ENCODE results near the gene HPS4. TPM values are rescaled to one million over a fixed set of nuclear protein-coding genes. Genes with fewer than 3 reads are reported as not detected.

Gene HPS4
- total RNA-seq, 4 donors from 2014 or later, result 29.1 to 51.2 (median 37.2) TPM

DNA sequence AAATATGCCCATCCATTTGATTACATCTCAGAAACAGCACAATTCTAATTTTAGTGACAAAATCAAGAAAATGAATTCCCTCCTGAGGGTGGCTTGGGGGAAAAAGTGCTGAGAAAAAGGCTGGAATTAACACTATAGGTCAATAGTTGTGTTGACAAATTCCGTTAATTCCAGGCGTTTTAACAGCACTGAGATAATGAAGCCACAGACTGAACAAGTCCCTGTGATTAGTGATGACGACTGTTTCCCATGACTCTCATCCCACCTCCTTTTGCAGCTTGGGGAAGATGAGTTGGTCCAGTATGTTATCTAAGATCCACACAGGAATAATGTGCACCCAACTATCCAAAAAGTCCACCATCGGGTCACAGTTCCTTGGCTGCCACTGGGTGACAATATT is 12.9 kb upstream of the HPS4 start:
- Histone ChIP-seq H3K36me3 (peaks cover 0 to 90% (median 42%) of the 10 kb centered on the region in 4 donors), H3K27ac (no peak overlapping the region), H3K4me1 (no peaks in the 10 kb centered on the region), H3K27me3 (no peaks in the 10 kb centered on the region), H3K4me3 (no peak overlapping the region), H3K9me3 (no peaks in the 10 kb centered on the region)
- intact Hi-C loops (cut with DNase I; ENCODE audit: low total_unique reads), result no loop called here
- in situ Hi-C loops (cut with MboI; ENCODE audit: low pct_ligation_motif_present in 1 of 4, low pct_unique_long_range_greater_than_20kb in 1 of 4, low sequenced_read_pairs in 3 of 4), result no loop called here
- 85 to 93% methylated on average over 4 of the region's 4 CpGs for WGBS, 2 donors (ENCODE audit: low coverage in 1 of 2)
- TF ChIP-seq EP300 (IDR thresholded peaks at IDR 0.05; ENCODE audit: low read depth) (no peak), POLR2AphosphoS5 (IDR thresholded peaks at IDR 0.05) (no peak), POLR2A (IDR thresholded peaks at IDR 0.05) (no peak)
- TF ChIP-seq, protein P1, sequence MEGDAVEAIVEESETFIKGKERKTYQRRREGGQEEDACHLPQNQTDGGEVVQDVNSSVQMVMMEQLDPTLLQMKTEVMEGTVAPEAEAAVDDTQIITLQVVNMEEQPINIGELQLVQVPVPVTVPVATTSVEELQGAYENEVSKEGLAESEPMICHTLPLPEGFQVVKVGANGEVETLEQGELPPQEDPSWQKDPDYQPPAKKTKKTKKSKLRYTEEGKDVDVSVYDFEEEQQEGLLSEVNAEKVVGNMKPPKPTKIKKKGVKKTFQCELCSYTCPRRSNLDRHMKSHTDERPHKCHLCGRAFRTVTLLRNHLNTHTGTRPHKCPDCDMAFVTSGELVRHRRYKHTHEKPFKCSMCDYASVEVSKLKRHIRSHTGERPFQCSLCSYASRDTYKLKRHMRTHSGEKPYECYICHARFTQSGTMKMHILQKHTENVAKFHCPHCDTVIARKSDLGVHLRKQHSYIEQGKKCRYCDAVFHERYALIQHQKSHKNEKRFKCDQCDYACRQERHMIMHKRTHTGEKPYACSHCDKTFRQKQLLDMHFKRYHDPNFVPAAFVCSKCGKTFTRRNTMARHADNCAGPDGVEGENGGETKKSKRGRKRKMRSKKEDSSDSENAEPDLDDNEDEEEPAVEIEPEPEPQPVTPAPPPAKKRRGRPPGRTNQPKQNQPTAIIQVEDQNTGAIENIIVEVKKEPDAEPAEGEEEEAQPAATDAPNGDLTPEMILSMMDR (IDR thresholded peaks at IDR 0.05), result no peak
- DNase-seq, result no peak

DNA sequence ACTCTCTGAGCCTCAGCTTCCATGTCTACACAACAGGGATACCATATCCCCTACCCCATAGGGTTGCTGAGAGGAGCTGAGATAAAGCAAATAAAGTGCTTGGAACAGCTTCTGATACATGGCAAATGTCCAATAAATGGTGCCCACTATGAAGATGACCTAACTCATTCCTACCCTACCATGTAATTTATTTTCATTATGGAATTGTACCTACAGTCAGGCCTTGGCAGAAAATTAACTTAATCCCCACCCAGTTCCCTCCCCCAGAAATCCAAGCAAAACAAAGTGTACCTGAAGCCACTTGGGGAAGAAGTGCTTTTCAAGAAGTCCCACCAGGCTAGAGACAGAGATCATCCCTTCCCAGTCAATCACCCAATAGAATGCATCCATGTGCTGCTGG is 10.9 kb upstream of the HPS4 start:
- Histone ChIP-seq H3K4me1 (no peaks in the 10 kb centered on the region), H3K36me3 (peaks cover 0 to 89% (median 37%) of the 10 kb centered on the region in 4 donors), H3K27me3 (no peaks in the 10 kb centered on the region), H3K27ac (no peak overlapping the region), H3K4me3 (no peak overlapping the region), H3K9me3 (no peaks in the 10 kb centered on the region)
- no peak for DNase-seq
- in situ Hi-C loops (cut with MboI; ENCODE audit: low pct_ligation_motif_present in 1 of 4, low pct_unique_long_range_greater_than_20kb in 1 of 4, low sequenced_read_pairs in 3 of 4) (no loop called here), intact Hi-C loops (cut with DNase I; ENCODE audit: low total_unique reads) (no loop called here)
- TF ChIP-seq POLR2A (IDR thresholded peaks at IDR 0.05) (no peak), EP300 (IDR thresholded peaks at IDR 0.05; ENCODE audit: low read depth) (no peak), POLR2AphosphoS5 (IDR thresholded peaks at IDR 0.05) (no peak)
- TF ChIP-seq, protein P1 (IDR thresholded peaks at IDR 0.05), result no peak

DNA sequence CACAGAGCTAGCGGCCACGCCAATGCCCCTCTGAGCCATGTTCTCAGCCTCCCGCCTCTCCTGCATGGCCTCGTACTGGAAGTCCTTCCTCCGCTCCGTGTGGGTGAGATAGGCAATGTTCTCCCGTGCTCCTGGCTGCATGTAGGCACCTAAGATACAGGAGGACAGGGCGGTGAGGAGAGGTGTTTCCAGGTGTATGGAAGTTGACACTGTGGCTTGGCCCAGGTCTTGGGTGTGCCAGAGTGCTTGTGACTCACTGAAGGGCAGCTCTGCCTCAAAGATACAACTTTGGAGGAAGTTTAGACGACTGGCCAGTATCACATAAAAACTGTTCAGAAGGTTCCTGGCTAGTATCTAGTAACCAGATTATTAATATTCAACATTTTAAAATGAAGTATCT is 8.6 kb upstream of the HPS4 start:
- H3K36me3 ChIP-seq, result peaks cover 0 to 71% (median 31%) of the 10 kb centered on the region in 4 donors
- H3K27ac ChIP-seq, result no peak overlapping the region
- no peaks in the 10 kb centered on the region for H3K4me1 ChIP-seq
- no peak for TF ChIP-seq EP300 (IDR thresholded peaks at IDR 0.05; ENCODE audit: low read depth)
- TF ChIP-seq, protein P1 (IDR thresholded peaks at IDR 0.05), result no peak
- TF ChIP-seq POLR2A (IDR thresholded peaks at IDR 0.05), result no peak
- TF ChIP-seq POLR2AphosphoS5 (IDR thresholded peaks at IDR 0.05), result no peak
- DNase-seq, result no peak
- in situ Hi-C loops (cut with MboI; ENCODE audit: low pct_ligation_motif_present in 1 of 4, low pct_unique_long_range_greater_than_20kb in 1 of 4, low sequenced_read_pairs in 3 of 4) (no loop called here), intact Hi-C loops (cut with DNase I; ENCODE audit: low total_unique reads) (no loop called here)
- 54 to 94% methylated on average over 1 to 9 of the region's 9 CpGs for WGBS, 2 donors (ENCODE audit: low coverage in 1 of 2)
- no peaks in the 10 kb centered on the region for H3K9me3 ChIP-seq
- H3K4me3 ChIP-seq, result no peak overlapping the region
- no peaks in the 10 kb centered on the region for H3K27me3 ChIP-seq

DNA sequence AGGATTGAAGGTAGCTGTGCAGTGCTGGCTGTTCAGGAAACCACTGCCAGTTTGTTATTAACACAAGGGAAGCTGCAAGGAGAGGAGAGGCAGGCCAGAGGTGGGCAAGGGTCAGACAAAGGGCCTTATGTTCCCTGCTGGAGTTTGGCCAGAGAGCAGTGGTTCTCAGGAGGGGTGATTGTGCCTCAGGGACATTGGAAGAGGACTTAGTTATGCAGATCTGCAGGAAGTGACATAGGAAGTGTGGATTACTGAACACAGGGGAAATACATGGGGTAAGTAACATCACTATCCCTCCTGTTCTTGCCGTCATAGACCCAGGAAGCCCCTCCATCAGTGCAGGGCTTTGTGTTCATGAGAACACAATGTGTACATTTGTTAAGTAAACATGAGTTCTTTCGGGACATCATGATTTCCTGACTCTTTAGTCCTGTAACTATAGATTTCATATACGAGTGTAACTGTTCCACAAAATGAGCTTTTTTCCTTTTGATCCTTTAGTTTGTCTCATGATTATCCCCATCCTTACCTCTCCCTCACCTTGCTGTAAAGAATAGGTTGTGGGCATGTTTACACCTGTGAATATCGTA is 6.0 kb upstream of the HPS4 start:
- Histone ChIP-seq H3K27ac (no peak overlapping the region), H3K9me3 (no peaks in the 10 kb centered on the region), H3K4me3 (no peak overlapping the region), H3K36me3 (peaks cover 0 to 44% (median 19%) of the 10 kb centered on the region in 4 donors), H3K4me1 (peaks cover 3 to 13% (median 7%) of the 10 kb centered on the region in 4 donors), H3K27me3 (no peaks in the 10 kb centered on the region)
- no peak for DNase-seq
- intact Hi-C loops (cut with DNase I; ENCODE audit: low total_unique reads) (loop anchor here (5.0 kb wide), 1 partner anchor 1613 kb away; no protein-coding TSS in a partner anchor), in situ Hi-C loops (cut with MboI; ENCODE audit: low pct_ligation_motif_present in 1 of 4, low pct_unique_long_range_greater_than_20kb in 1 of 4, low sequenced_read_pairs in 3 of 4) (no loop called here)
- WGBS, 2 donors (ENCODE audit: low coverage in 1 of 2), result 64 to 77% methylated on average over 4 of the region's 4 CpGs
- TF ChIP-seq POLR2A (IDR thresholded peaks at IDR 0.05) (no peak), POLR2AphosphoS5 (IDR thresholded peaks at IDR 0.05) (no peak), EP300 (IDR thresholded peaks at IDR 0.05; ENCODE audit: low read depth) (no peak)
- TF ChIP-seq, protein P1 (IDR thresholded peaks at IDR 0.05), result no peak
